Measurements from ENCODE around the gene BEGAIN. TPM values are rescaled to one million over a fixed set of nuclear protein-coding genes. Genes with fewer than 3 reads are reported as not detected.

BEGAIN gene
- total and polyA plus RNA-seq, 2 donors from 2014 or later = 0.52 to 1.4 TPM

- Histone ChIP-seq H3K36me3 (ENCODE audit: control insufficient read depth in 2 of 3, insufficient read depth in 3 of 3, low read length in 3 of 3) (no peaks in the 10 kb centered on the region), H3K27me3 (ENCODE audit: control insufficient read depth, insufficient read depth, low read length) (no peaks in the 10 kb centered on the region), H3K9ac (ENCODE audit: low read length in 3 of 3) (no peak overlapping the region), H3K4me3 (ENCODE audit: low read length in 3 of 3) (no peak overlapping the region), H3K9me3 (ENCODE audit: control insufficient read depth in 2 of 3, insufficient read depth in 1 of 3, low read length in 3 of 3) (peaks cover 0 to 10% (median 3%) of the 10 kb centered on the region in 3 donors), H3K27ac (ENCODE audit: low read depth in 2 of 2, low read length in 2 of 2) (no peak overlapping the region), H3K4me1 (ENCODE audit: control insufficient read depth in 2 of 3, insufficient read depth in 2 of 3, low read depth in 1 of 3, low read length in 3 of 3) (no peaks in the 10 kb centered on the region)
- TF ChIP-seq, protein P1, sequence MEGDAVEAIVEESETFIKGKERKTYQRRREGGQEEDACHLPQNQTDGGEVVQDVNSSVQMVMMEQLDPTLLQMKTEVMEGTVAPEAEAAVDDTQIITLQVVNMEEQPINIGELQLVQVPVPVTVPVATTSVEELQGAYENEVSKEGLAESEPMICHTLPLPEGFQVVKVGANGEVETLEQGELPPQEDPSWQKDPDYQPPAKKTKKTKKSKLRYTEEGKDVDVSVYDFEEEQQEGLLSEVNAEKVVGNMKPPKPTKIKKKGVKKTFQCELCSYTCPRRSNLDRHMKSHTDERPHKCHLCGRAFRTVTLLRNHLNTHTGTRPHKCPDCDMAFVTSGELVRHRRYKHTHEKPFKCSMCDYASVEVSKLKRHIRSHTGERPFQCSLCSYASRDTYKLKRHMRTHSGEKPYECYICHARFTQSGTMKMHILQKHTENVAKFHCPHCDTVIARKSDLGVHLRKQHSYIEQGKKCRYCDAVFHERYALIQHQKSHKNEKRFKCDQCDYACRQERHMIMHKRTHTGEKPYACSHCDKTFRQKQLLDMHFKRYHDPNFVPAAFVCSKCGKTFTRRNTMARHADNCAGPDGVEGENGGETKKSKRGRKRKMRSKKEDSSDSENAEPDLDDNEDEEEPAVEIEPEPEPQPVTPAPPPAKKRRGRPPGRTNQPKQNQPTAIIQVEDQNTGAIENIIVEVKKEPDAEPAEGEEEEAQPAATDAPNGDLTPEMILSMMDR (IDR thresholded peaks at IDR 0.05; ENCODE audit: borderline replicate concordance, extremely low read depth, insufficient read depth) = no peak
- intact Hi-C loops (cut with DNase I) = no loop called here
- FAIRE-seq (no peak), DNase-seq (peak in 2 of 5 donors; percentile 44 to 64)
Measured at GRCh38 chr14:100605230-100605629, 18.0 kb upstream of the BEGAIN start.

DNA sequence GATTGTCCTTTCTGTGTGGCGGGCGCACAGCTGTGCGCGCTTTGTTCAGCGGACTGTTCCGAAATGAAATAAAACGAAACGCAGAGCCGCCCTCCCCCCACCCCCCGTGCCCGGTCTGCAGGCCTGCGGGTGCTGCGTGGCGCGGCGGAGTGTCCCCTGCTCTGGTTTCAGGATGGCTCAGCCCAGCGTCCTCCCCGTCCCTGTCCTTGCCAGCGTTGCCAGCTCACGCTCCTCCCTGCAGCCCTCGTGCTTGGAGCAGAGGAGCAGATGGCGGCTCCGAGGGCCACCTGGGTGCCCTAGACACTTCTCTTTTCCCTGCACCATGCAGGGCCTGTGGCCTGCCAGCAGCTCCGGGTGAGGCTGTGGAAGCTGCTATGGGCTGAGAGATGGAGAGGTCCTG is 17.5 kb upstream of the BEGAIN start:
- DNase-seq = peak in 2 of 5 donors; percentile 46 to 62
- Histone ChIP-seq H3K36me3 (ENCODE audit: control insufficient read depth in 2 of 3, insufficient read depth in 3 of 3, low read length in 3 of 3) (no peaks in the 10 kb centered on the region), H3K9ac (ENCODE audit: low read length in 3 of 3) (no peak overlapping the region), H3K27me3 (ENCODE audit: control insufficient read depth, insufficient read depth, low read length) (no peaks in the 10 kb centered on the region), H3K9me3 (ENCODE audit: control insufficient read depth in 2 of 3, insufficient read depth in 1 of 3, low read length in 3 of 3) (peaks cover 0 to 10% (median 3%) of the 10 kb centered on the region in 3 donors), H3K4me1 (ENCODE audit: control insufficient read depth in 2 of 3, insufficient read depth in 2 of 3, low read depth in 1 of 3, low read length in 3 of 3) (no peaks in the 10 kb centered on the region), H3K27ac (ENCODE audit: low read depth in 2 of 2, low read length in 2 of 2) (no peak overlapping the region), H3K4me3 (ENCODE audit: low read length in 3 of 3) (no peak overlapping the region)
- TF ChIP-seq, protein P1 (IDR thresholded peaks at IDR 0.05; ENCODE audit: borderline replicate concordance, extremely low read depth, insufficient read depth) = no peak
- intact Hi-C loops (cut with DNase I) = no loop called here
- FAIRE-seq = no peak

GRCh38 chr14:100604121-100604501 is 16.9 kb upstream of the BEGAIN start:
- H3K9ac ChIP-seq (ENCODE audit: low read length in 3 of 3) = no peak overlapping the region
- no peaks in the 10 kb centered on the region for H3K27me3 ChIP-seq (ENCODE audit: control insufficient read depth, insufficient read depth, low read length)
- DNase-seq (peak in 2 of 5 donors; percentile 22 to 36), FAIRE-seq (no peak)
- no peak overlapping the region for H3K27ac ChIP-seq (ENCODE audit: low read depth in 2 of 2, low read length in 2 of 2)
- intact Hi-C loops (cut with DNase I) = no loop called here
- no peaks in the 10 kb centered on the region for H3K4me1 ChIP-seq (ENCODE audit: control insufficient read depth in 2 of 3, insufficient read depth in 2 of 3, low read depth in 1 of 3, low read length in 3 of 3)
- TF ChIP-seq, protein P1 (IDR thresholded peaks at IDR 0.05; ENCODE audit: borderline replicate concordance, extremely low read depth, insufficient read depth) = no peak
- H3K4me3 ChIP-seq (ENCODE audit: low read length in 3 of 3) = no peak overlapping the region
- no peaks in the 10 kb centered on the region for H3K36me3 ChIP-seq (ENCODE audit: control insufficient read depth in 2 of 3, insufficient read depth in 3 of 3, low read length in 3 of 3)
- H3K9me3 ChIP-seq (ENCODE audit: control insufficient read depth in 2 of 3, insufficient read depth in 1 of 3, low read length in 3 of 3) = peaks cover 0 to 10% (median 3%) of the 10 kb centered on the region in 3 donors

Measured in kidney (tissue), 14 donors.